K562 (cell line): ENCODE results near the gene SLC9A1. TPM values are rescaled to one million over a fixed set of nuclear protein-coding genes. Genes with fewer than 3 reads are reported as not detected.

Experiments
- BCL6 ChIP-seq: fragments of 250-450 bp; sonication (Bioruptor Pico); IDR thresholded peaks from 2 replicates; pipeline ENCODE4 v1.4.0; 2020
- DNMT1 ChIP-seq: fragments of 450-650 bp; IDR thresholded peaks from 2 replicates; pipeline ENCODE4 v1.6.1; 2016; ENCODE audit warnings: antibody characterized with exemption, mild to moderate bottlenecking
- E2F3 ChIP-seq: fragments of 250-450 bp; sonication (Bioruptor Pico); IDR thresholded peaks from 2 replicates; pipeline ENCODE4 v1.4.0; 2020; ENCODE audit warnings: mild to moderate bottlenecking
- EHMT2 ChIP-seq: fragments of 450-650 bp; IDR thresholded peaks from 2 replicates; pipeline ENCODE4 v1.6.1; 2018; ENCODE audit warnings: antibody characterized with exemption
- ELF1 ChIP-seq: fragments of 200-800 bp; sonication (Bioruptor generic); IDR thresholded peaks from 2 replicates; pipeline ENCODE4 v1.6.1; 2016; ENCODE audit warnings: missing genetic modification characterization, missing compliant biosample characterization
- ESRRA ChIP-seq: fragments of 450-650 bp; IDR thresholded peaks from 2 replicates; pipeline ENCODE4 v1.6.1; 2014; ENCODE audit warnings: low read depth, mild to moderate bottlenecking, moderate library complexity, borderline replicate concordance
- HCFC1 ChIP-seq: IDR thresholded peaks from 2 replicates; pipeline ENCODE4 v1.6.1; 2012; ENCODE audit warnings: low read depth, low read length, improper control_type of control experiment
- HNRNPLL ChIP-seq: fragments of 200-400 bp; formaldehyde crosslinking; IDR thresholded peaks from 2 replicates; pipeline ENCODE4 v1.6.1; 2017; ENCODE audit warnings: low read length, low read depth, mild to moderate bottlenecking; ENCODE audit not compliant: poor library complexity, severe bottlenecking
- JUNB ChIP-seq: fragments of 450-650 bp; formaldehyde crosslinking; conservative IDR thresholded peaks from 2 replicates; pipeline ENCODE4 v1.4.0; 2020; ENCODE audit warnings: mild to moderate bottlenecking
- JUND ChIP-seq, 2 experiments: IDR thresholded peaks; 2 replicates in 1 of 2; 3 replicates in 1 of 2; pipeline ENCODE4 v1.6.1; 2011; ENCODE audit warnings: borderline replicate concordance in 2 of 2, low read depth in 2 of 2, low read length in 2 of 2, improper control_type of control experiment in 1 of 2, missing biosample characterization in 1 of 2, missing genetic modification characterization in 1 of 2, missing genetic modification reagents in 1 of 2
- KDM5B ChIP-seq: fragments of 200-600 bp; sonication (generic); IDR thresholded peaks from 2 replicates; pipeline ENCODE4 v1.6.1; 2012; ENCODE audit warnings: low read depth, mild to moderate bottlenecking, moderate library complexity, low read length, control low read depth, inconsistent platforms; ENCODE audit not compliant: insufficient replicate concordance
- MTA2 ChIP-seq: fragments of 450-650 bp; IDR thresholded peaks from 2 replicates; pipeline ENCODE4 v1.6.1; 2016; ENCODE audit warnings: low read depth
- PHF20 ChIP-seq: fragments of 450-650 bp; IDR thresholded peaks from 2 replicates; pipeline ENCODE4 v1.6.1; 2018; ENCODE audit not compliant: partially characterized antibody
- RBM25 ChIP-seq: fragments of 200-400 bp; formaldehyde crosslinking; IDR thresholded peaks from 2 replicates; pipeline ENCODE4 v1.6.1; 2018; ENCODE audit warnings: low read length, low read depth, moderate library complexity; ENCODE audit not compliant: severe bottlenecking
- SMAD4 ChIP-seq: fragments of 250-450 bp; sonication (Bioruptor Pico); conservative IDR thresholded peaks from 2 replicates; pipeline ENCODE4 v1.8.0; 2021; ENCODE audit warnings: inconsistent platforms, mild to moderate bottlenecking, moderate library complexity
- SRSF1 ChIP-seq: fragments of 200-400 bp; formaldehyde crosslinking; IDR thresholded peaks from 2 replicates; pipeline ENCODE4 v1.6.1; 2017; ENCODE audit warnings: mild to moderate bottlenecking, low read depth, low read length, moderate library complexity
- SRSF9 ChIP-seq: fragments of 200-400 bp; formaldehyde crosslinking; IDR thresholded peaks from 2 replicates; pipeline ENCODE4 v1.6.1; 2017; ENCODE audit warnings: low read depth, low read length, borderline replicate concordance
- TAF1 ChIP-seq: IDR thresholded peaks from 2 replicates; pipeline ENCODE4 v1.6.1; 2011; ENCODE audit warnings: mild to moderate bottlenecking, low read length, moderate library complexity; ENCODE audit not compliant: insufficient read depth, control insufficient read depth, severe bottlenecking; ENCODE audit errors: extremely low read depth
- U2AF2 ChIP-seq: fragments of 200-400 bp; formaldehyde crosslinking; optimal IDR thresholded peaks from 2 replicates; pipeline ENCODE3; 2017; ENCODE audit warnings: low read depth, mild to moderate bottlenecking, low read length
- ZC3H11A ChIP-seq: IDR thresholded peaks from 2 replicates; pipeline ENCODE4 v1.6.1; 2012; ENCODE audit warnings: low read depth, low read length, improper control_type of control experiment
- ZNF232 ChIP-seq: sonication (generic); formaldehyde crosslinking; IDR thresholded peaks from 2 replicates; pipeline ENCODE4 v1.8.0; 2022; ENCODE audit warnings: mild to moderate bottlenecking, missing genetic modification reagents
- ZNF239 ChIP-seq: fragments of 250-450 bp; sonication (Bioruptor Pico); IDR thresholded peaks from 2 replicates; pipeline ENCODE4 v1.4.0; 2020; ENCODE audit warnings: mild to moderate bottlenecking
- ZNF696 ChIP-seq: fragments of 250-450 bp; sonication (Bioruptor Pico); conservative IDR thresholded peaks from 2 replicates; pipeline ENCODE4 v1.4.0; 2020; ENCODE audit warnings: mild to moderate bottlenecking, moderate library complexity
- ZNF707 ChIP-seq: fragments of 250-450 bp; sonication (Bioruptor Pico); conservative IDR thresholded peaks from 2 replicates; pipeline ENCODE4 v1.8.0; 2022; ENCODE audit warnings: inconsistent platforms, mild to moderate bottlenecking, moderate library complexity
- polyA plus RNA-seq, 8 experiments: library from polyadenylated mRNA; depleted of rRNA in 4 of 8; stranded (reverse) in 5 of 8; unstranded in 3 of 8; fragments of >200 nt; fragmentation: Nextera tagmentation in 2 of 8; fragmentation: Illumina TruSeq in 1 of 8; extraction: Ambion mirVana in 2 of 8; extraction: Trizol in 1 of 8; gene quantifications; 2 replicates each; pipeline versions ENCODE4 v1.2.1 to v1.2.3, GENCODE V29; 2011 to 2014; ENCODE audit warnings: inconsistent platforms in 1 of 8, missing spikeins in 1 of 8
- total RNA-seq, 7 experiments: library from RNA; depleted of rRNA in 6 of 7; stranded (reverse); fragments of >200 nt in 6 of 7; fragmentation: Illumina TruSeq in 2 of 7; extraction: Trizol in 2 of 7; gene quantifications; 2 replicates each; pipeline versions ENCODE4 v1.2.1 to v1.2.3, GENCODE V29; 2011 to 2021; ENCODE audit warnings: low replicate concordance in 1 of 7
- TF ChIP-seq, protein P1 (sequence below): fragments of 450-650 bp; formaldehyde crosslinking; IDR thresholded peaks from 2 replicates; pipeline ENCODE4 v1.4.0; 2020; ENCODE audit warnings: mild to moderate bottlenecking, moderate library complexity
- TF ChIP-seq, protein P2 (sequence below): fragments of 450-650 bp; IDR thresholded peaks from 2 replicates; pipeline ENCODE4 v1.6.1; 2016; ENCODE audit warnings: missing biosample characterization, missing genetic modification characterization
- TF ChIP-seq, protein P3 (sequence below): fragments of 450-650 bp; IDR thresholded peaks from 2 replicates; pipeline ENCODE4 v1.6.1; 2016

SLC9A1 gene
- total and polyA plus RNA-seq, 9 of the 15 experiments (the other 6 are each of a cell fraction or from before 2014, with no cell fraction given): 0.59 to 14.4 (median 2.0) TPM

DNA sequence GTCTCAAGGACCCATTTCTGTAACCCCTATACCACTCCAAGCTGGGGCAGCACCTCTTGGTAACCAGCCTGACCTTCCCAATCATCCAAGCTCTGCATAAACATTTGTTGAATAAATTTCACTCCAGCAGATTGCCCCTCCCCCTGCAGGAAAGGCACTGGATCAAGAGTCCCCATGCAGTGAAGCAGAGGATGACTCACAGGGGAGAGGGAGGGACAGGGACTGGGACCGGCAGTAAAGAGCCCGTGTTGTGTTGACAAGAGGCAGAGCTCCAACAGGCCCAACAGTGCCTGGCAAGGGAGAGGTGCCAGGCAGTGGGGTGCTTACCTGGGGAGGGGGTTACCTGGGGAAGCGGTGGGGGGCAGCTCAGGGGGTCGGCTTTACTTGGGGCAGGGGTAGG lies 32.3 kb downstream of the SLC9A1 start (continued):
- TF ChIP-seq SRSF1: no peak
- TF ChIP-seq ELF1 (tag): no peak
- TF ChIP-seq ZNF239 (CRISPR knock-in tag): no peak
- TF ChIP-seq BCL6: no peak
- no peak for TF ChIP-seq PHF20
- TF ChIP-seq RBM25: no peak
- no peak for TF ChIP-seq ZNF232 (CRISPR knock-in tag)
- TF ChIP-seq JUND (IDR thresholded peaks at IDR 0.05; ENCODE audit: borderline replicate concordance, low read depth, low read length): peak; percentile 99
- TF ChIP-seq JUND (tag; IDR thresholded peaks at IDR 0.05; ENCODE audit: borderline replicate concordance, low read depth, low read length): peak; percentile 97; the same call in 2 of the 3 replicates
- TF ChIP-seq, protein P1, sequence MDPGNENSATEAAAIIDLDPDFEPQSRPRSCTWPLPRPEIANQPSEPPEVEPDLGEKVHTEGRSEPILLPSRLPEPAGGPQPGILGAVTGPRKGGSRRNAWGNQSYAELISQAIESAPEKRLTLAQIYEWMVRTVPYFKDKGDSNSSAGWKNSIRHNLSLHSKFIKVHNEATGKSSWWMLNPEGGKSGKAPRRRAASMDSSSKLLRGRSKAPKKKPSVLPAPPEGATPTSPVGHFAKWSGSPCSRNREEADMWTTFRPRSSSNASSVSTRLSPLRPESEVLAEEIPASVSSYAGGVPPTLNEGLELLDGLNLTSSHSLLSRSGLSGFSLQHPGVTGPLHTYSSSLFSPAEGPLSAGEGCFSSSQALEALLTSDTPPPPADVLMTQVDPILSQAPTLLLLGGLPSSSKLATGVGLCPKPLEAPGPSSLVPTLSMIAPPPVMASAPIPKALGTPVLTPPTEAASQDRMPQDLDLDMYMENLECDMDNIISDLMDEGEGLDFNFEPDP (CRISPR knock-in tag): no peak
- TF ChIP-seq MTA2: 0 out of 2 replicates have a peak, but pooled peaks have one; percentile 26
- peak; percentile 67 for TF ChIP-seq EHMT2
- TF ChIP-seq, protein P2, sequence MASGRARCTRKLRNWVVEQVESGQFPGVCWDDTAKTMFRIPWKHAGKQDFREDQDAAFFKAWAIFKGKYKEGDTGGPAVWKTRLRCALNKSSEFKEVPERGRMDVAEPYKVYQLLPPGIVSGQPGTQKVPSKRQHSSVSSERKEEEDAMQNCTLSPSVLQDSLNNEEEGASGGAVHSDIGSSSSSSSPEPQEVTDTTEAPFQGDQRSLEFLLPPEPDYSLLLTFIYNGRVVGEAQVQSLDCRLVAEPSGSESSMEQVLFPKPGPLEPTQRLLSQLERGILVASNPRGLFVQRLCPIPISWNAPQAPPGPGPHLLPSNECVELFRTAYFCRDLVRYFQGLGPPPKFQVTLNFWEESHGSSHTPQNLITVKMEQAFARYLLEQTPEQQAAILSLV (tag): no peak
- 0 out of 2 replicates have a peak, but pooled peaks have one; percentile 18 for TF ChIP-seq HCFC1
- no peak for TF ChIP-seq SRSF9
- TF ChIP-seq, protein P3, sequence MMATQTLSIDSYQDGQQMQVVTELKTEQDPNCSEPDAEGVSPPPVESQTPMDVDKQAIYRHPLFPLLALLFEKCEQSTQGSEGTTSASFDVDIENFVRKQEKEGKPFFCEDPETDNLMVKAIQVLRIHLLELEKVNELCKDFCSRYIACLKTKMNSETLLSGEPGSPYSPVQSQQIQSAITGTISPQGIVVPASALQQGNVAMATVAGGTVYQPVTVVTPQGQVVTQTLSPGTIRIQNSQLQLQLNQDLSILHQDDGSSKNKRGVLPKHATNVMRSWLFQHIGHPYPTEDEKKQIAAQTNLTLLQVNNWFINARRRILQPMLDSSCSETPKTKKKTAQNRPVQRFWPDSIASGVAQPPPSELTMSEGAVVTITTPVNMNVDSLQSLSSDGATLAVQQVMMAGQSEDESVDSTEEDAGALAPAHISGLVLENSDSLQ: peak; percentile 26; the same call in 1 of the 2 replicates
- TF ChIP-seq SMAD4 (CRISPR knock-in tag): 0 out of 2 replicates have a peak, but pooled peaks have one; percentile 11
- TF ChIP-seq E2F3 (CRISPR knock-in tag): no peak
- TF ChIP-seq ZNF696 (CRISPR knock-in tag): no peak
- TF ChIP-seq ZC3H11A: no peak
- no peak for TF ChIP-seq U2AF2
- TF ChIP-seq JUNB (CRISPR knock-in tag): 0 out of 2 replicates have a peak, but pooled peaks have one; percentile 42
- TF ChIP-seq DNMT1: no peak
- TF ChIP-seq TAF1: peak; percentile 24
- TF ChIP-seq HNRNPLL: no peak
- TF ChIP-seq ZNF707 (CRISPR knock-in tag): no peak
- 0 out of 2 replicates have a peak, but pooled peaks have one; percentile 17 for TF ChIP-seq ESRRA
- no peak for TF ChIP-seq KDM5B
